HFF-Myc (cell line): ENCODE data around the gene MORN1.

Source experiments
- DNase-seq: peaks from one replicate; pipeline ENCODE4 v3.0.0-alpha.2; 2011; ENCODE audit warnings: low read depth; ENCODE audit errors: extremely low read depth
- H3K4me3 ChIP-seq: replicated peaks from 2 replicates; pipeline ENCODE4 v1.5.1; 2011; ENCODE audit warnings: low read depth, mild to moderate bottlenecking, control low read depth, low read length
- CTCF ChIP-seq: IDR thresholded peaks from 2 replicates; pipeline ENCODE4 v1.5.1; 2012; ENCODE audit warnings: mild to moderate bottlenecking, low read depth, low read length, control low read depth; ENCODE audit errors: missing control alignments

MORN1 gene

GRCh38 chr1:2363847-2364513 is 27.4 kb downstream of the MORN1 start:
- DNase-seq = no peak
- no peak overlapping the region for H3K4me3 ChIP-seq
- TF ChIP-seq CTCF = no peak

- no peak overlapping the region for H3K4me3 ChIP-seq
- no peak for DNase-seq
- TF ChIP-seq CTCF = no peak
These were observed 30.6 kb downstream of the MORN1 start for GRCh38 chr1:2360588-2361364.

GRCh38 chr1:2358651-2359640 is 32.4 kb downstream of the MORN1 start:
- TF ChIP-seq CTCF = no peak
- DNase-seq = no peak
- H3K4me3 ChIP-seq = no peak overlapping the region

- TF ChIP-seq CTCF = no peak
- no peak for DNase-seq
- no peak overlapping the region for H3K4me3 ChIP-seq
These were observed 33.3 kb downstream of the MORN1 start for GRCh38 chr1:2358072-2358471.

GRCh38 chr1:2356911-2357845 is 34.2 kb downstream of the MORN1 start:
- no peak for DNase-seq
- no peak overlapping the region for H3K4me3 ChIP-seq
- no peak for TF ChIP-seq CTCF

- DNase-seq = no peak
- no peak overlapping the region for H3K4me3 ChIP-seq
- TF ChIP-seq CTCF = no peak
These were observed 35.0 kb downstream of the MORN1 start for GRCh38 chr1:2356401-2356800.
